H54 (cell line): Measurements from ENCODE around the gene TMEM255B.
A peak's percentile ranks its signal among the peaks of the same experiment; 100 is the strongest.
"Not testable (repeated sequence)": the region's sequence is repeated elsewhere in the genome, so short reads cannot be mapped to it uniquely, and the experiment has no call there.

Experiments
- DNase-seq: peaks from one replicate; pipeline ENCODE4 v3.0.0; 2011; ENCODE audit warnings: low spot score, mixed read lengths; ENCODE audit not compliant: insufficient read length
- FAIRE-seq: peaks from 3 replicates; lab custom pipeline; 2011; peaks lifted over from hg19 to GRCh38; lab: Jason Lieb, UNC
- POLR2A ChIP-seq: IDR thresholded peaks from 2 replicates; pipeline ENCODE4 v1.6.1; 2011; ENCODE audit warnings: low read depth, mild to moderate bottlenecking, low read length

Gene TMEM255B

DNA sequence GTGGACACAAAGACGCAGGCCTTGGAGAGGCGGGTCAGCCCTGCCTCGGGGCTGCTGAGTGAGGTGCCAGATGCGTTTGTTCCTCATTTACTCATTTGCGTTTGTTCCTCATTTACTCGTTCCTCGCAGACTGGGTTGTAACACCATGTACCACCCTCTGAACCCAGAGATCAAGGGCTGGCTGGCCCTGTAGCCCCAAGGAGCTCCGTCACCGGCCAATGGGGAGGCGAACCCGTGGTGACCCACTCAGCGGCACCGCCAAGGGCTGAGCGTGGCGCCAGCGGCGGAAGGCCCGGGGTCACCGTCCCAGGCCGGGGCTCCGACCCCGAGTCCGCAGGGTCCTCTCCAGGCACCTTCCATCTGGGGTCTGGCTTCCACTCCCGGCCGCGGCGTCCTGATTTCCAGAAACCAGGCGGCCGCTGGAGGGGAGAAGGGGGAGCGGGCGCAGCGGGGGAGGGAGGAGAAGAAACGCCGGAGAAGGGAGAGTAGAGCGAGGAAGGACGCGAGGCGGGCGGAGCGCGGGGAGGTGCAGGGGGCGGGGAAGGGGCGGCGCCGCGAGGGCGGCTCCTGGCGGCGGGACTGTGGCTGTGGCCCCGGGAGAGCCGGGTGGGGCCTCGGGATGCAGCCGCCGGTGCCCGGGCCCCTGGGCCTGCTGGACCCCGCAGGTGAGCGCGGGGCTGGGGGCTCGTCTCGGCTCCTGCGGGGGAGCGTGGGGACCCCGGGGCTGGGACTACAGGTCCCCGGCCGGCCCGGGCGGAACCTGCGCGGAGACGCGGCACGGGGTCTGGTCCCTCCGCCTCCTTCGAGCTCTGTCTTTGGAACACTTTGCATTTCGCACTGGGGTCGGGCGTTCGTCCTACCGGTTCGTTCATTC lies at the start of gene TMEM255B:
TSS of gene TMEM255B (plus strand) at position 576 of the 874 bp plus-strand sequence. CDS start at position 620, 44 bp downstream.
- peak; percentile 99 for DNase-seq
- no peak for TF ChIP-seq POLR2A
- FAIRE-seq = no peak

DNA sequence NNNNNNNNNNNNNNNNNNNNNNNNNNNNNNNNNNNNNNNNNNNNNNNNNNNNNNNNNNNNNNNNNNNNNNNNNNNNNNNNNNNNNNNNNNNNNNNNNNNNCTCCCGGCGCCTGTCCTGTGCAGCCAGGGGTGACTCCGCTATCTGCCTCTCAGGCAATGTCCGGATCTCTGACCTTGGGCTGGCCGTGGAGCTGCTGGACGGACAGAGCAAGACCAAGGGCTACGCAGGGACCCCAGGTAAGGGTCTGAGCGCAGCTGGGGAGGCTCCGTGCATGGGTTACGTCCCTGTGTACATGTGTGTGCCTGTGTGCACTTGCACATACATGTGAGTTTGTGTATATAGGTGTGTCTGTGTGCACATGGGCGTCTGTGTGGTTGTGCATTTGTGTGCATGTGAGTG lies 36.1 kb upstream of the TMEM255B start:
- DNase-seq = no peak
- FAIRE-seq = no peak
- TF ChIP-seq POLR2A = no peak

DNA sequence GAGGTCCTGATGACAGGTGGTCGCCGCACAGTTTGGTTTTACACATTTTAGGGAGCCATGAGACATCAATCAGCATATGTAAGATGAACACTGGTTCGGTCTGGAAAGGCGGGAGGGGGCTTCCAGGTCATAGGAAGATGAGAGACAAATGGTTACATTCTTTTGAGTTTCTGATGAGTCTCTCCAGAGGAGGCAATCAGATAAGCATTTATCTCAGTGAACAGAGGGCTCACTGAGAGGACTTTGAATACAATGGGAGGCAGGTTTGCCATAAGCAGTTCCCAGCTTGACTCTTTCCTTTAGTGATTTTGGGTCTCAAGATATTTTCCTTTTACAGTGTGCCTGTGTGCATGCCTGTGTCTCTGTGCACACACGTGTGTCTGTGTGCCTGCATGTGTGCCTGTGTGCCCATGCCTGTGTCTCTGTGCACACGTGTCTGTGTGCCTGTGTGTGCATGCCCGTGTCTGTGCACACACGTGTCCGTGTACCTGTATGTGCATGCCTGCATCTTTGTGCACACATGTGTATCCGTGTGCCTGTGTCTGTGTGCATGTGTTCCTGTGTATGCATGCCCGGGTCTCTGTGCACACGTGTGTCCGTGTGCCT lies 35.5 kb upstream of the TMEM255B start:
- no peak for FAIRE-seq
- DNase-seq = no peak
- no peak for TF ChIP-seq POLR2A

DNA sequence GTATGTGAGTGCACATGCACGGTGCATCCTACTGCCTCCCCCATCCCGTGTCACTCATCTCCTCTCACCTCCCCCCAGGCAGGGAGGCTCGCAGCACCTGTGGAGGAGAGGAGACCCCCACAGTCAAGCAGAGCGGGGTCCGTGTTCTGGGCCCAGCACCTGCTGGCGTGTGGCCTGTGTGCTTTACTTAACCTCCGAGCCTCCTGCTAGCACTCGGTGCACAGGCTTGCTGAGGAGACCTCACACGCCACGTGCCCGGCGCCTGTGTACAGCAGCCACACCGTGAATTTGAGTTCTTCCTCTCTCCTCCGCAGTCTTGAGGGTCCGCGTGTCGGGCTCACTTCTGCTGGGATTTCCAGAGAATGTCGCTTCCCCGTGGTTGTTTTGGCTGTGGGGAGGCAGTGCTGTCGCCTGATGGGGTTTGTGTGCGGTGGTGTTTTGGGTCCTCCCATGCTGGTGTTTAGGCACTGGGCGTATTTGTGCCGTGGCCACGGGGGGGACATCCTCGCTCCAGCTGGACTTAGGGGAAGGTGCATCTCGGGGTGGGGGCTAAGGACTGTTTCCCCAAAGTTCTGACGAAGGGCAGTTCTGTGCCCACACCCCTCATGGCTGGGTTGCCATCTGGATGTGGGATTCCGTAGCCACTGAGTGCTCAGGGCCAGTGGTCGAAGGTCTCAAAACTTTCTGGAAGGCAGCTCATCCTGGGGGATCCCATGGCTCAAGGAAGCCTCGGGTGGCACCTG lies 34.8 kb upstream of the TMEM255B start:
- TF ChIP-seq POLR2A = no peak
- DNase-seq = no peak
- no peak for FAIRE-seq

DNA sequence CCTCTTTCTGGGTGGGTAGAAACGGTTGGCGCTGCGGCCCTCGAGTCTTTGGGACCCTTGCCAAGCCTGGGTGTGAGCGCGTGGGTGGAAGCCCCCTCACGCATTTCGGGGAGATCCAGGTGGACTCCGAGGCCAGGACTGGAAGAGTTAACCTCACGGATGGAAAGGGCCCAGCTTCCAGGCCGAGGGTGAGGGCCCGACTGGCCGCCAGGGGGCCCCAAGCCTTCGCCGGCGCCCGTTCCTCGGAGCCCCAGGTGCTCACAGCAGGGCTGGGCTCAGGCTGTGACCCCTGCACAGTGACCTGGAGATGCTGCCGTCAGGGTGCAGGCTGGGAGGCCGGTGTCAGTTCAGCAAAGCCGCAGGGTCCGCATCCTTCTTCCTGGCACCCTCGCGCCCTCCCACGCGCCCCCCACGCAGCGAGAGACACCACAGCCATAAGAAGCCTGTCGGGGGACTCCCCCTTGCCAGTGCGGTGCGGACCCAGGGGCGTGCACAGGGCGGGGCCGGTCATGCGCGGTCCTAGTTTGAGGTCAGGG lies 34.2 kb upstream of the TMEM255B start:
- no peak for TF ChIP-seq POLR2A
- no peak for FAIRE-seq
- DNase-seq = peak; percentile 86

DNA sequence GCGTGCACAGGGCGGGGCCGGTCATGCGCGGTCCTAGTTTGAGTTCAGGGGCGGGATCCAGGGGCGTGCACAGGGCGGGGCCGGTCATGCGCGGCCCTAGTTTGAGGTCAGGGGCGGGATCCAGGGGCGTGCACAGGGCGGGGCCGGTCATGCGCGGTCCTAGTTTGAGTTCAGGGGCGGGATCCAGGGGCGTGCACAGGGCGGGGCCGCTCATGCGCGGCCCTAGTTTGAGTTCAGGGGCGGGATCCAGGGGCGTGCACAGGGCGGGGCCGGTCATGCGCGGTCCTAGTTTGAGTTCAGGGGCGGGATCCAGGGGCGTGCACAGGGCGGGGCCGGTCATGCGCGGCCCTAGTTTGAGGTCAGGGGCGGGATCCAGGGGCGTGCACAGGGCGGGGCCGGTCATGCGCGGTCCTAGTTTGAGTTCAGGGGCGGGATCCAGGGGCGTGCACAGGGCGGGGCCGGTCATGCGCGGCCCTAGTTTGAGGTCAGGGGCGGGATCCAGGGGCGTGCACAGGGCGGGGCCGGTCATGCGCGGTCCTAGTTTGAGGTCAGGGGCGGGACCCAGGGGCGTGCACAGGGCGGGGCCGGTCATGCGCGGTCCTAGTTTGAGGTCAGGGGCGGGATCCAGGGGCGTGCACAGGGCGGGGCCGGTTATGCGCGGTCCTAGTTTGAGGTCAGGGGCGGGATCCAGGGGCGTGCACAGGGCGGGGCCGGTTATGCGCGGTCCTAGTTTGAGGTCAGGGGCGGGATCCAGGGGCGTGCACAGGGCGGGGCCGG lies 33.5 kb upstream of the TMEM255B start:
- not testable (repeated sequence) for FAIRE-seq, DNase-seq

DNA sequence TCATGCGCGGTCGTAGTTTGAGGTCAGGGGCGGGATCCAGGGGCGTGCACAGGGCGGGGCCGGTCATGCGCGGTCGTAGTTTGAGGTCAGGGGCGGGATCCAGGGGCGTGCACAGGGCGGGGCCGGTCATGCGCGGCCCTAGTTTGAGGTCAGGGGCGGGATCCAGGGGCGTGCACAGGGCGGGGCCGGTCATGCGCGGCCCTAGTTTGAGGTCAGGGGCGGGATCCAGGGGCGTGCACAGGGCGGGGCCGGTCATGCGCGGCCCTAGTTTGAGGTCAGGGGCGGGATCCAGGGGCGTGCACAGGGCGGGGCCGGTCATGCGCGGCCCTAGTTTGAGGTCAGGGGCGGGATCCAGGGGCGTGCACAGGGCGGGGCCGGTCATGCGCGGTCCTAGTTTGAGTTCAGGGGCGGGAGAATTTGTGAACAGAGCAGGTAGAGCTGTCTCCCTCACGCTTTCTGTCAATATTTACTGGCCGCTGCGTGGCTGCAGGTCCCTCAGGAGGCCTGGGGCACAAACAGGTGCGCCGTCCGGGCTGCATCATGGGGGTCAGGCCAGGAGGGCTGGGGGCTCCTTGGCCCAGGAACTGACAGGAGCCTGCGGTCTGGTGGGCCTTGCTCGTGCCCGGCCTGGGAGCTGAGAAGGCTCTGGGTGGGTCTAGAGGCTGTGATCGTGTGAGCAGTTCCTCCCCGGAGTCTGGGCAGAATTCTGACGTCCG lies 32.8 kb upstream of the TMEM255B start:
- FAIRE-seq, DNase-seq: not testable (repeated sequence)

DNA sequence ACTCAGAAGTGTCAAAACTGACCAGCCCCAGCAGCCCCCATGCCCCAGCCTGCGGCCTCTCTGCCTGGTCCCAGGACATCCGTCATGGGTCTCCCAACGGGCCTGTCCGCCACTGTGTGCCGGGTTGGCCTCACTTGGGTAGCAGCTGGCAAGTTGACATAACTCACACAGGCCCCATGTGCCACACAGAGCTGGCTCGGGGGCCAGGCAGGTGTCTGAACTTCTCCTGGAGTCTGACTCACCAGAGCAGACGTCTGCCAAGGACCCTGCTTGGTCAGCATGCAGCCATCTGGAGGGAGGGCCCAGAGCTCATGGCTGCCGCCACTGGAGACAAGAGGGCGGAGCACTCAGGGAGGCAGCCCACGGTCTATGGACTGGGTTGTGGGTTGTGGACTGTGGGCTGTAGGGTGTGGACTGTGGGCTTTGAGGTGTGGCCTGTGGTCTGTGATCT lies 32.0 kb upstream of the TMEM255B start:
- DNase-seq (peak; percentile 60), FAIRE-seq (no peak)
- TF ChIP-seq POLR2A = no peak

DNA sequence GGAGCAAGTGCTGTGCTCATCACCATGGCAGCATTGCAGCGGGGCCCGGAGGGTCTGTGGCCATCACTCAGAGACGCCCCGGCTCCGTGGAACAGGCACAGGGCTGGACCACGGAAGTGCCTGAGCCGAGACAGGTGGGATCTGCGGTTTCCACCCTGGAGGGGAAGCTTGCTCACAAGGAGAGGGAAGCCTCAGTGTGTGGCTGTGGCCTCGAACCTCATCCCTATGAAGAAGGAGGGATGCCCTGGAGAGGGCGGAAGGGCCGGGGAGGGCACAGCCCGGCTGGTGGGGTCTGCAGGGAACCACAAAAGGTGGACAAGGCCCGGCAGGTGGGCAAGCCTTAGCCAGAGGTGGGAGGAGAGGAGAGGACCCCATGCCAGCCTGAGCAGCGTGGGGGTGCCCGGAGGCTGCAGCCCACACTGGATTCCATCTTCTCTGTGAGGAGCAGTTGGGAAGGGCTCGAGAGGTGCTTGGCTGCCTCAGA lies 30.4 kb upstream of the TMEM255B start:
- TF ChIP-seq POLR2A = no peak
- FAIRE-seq (no peak), DNase-seq (no peak)

DNA sequence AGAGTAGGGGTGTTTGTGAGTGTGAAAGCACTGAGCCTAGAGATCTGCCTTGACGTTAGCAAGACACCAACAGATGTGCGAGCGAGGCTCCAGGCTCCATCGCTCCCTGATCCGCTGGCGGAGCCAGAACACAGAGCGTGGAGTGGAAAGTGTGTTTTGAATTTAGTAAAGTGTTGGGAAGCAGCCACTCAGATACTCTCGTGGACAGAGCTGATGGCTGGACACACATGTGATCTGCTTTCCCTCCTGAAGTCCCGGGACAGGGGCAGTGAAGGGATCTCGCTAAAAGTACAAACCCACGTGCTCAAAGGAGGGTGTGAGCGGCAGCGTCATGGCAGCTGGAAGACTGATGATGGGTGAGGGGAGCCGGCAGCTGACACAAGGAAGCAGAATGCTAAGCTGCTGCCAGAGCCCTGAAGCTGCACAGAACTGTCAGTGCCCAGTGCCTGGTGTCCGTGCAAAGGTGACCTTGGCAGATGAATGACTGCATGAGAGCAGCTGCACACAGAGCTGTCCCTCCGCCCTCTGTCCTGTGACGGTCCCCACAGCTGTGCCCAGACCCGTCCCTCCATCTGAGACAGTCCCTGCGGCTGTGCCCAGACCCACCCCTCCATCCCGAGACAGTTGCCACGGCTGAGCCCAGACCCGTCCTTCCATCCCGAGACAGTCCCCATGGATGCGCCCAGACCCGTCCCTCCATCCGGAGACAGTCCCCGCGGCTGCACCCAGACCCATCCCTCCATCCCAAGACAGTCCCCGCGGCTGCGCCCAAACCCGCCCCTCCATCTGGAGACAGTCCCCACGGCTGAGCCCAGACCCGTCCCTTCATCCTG lies 29.6 kb upstream of the TMEM255B start:
- FAIRE-seq (no peak), DNase-seq (no peak)
- TF ChIP-seq POLR2A = no peak

DNA sequence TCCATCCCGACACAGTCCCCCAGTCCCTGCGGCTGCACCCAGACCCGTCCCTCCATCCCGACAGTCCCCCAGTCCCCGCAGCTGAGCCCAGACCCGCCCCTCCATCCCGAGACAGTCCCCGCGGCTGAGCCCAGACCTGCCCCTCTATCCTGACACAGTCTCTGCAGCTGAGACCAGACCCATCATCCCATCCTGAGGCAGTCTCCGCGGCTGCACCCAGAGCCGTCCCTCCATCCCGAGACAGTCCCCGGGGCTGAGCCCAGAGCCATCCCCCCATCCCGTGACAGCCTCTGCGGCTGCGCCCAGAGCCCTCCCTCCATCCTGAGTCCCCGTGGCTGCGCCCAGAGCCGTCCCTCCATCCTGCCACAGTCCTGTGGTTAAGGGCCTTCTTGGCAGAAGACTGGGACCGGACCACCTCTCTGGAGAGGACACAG lies 28.8 kb upstream of the TMEM255B start:
- no peak for FAIRE-seq
- DNase-seq = no peak
- TF ChIP-seq POLR2A = no peak

DNA sequence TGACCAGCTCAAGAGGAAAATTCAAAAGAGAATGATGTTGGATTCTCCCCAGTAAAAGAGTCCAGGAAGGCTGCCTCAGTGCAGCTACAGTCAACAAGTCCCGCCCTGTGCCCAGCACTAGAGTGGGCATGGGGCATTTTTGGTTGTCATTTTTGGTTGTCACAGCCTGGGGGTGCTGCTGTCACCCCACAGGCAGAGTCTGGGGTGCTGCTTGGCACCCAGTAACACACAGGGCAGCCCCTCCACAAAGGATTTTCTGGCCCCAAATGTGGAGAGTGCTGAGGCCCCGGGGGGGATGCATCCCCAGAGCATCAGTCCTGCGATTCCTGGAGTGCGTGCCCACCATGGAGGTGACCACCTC lies 28.2 kb upstream of the TMEM255B start:
- TF ChIP-seq POLR2A = no peak
- DNase-seq (no peak), FAIRE-seq (no peak)
